NCI-H1436 (cell line): ENCODE results near the gene ARID1B.

Experiments used
- DNase-seq: peaks from one replicate; lab custom pipeline; 2025; lab: John Stamatoyannopoulos, UW

Gene ARID1B

DNA sequence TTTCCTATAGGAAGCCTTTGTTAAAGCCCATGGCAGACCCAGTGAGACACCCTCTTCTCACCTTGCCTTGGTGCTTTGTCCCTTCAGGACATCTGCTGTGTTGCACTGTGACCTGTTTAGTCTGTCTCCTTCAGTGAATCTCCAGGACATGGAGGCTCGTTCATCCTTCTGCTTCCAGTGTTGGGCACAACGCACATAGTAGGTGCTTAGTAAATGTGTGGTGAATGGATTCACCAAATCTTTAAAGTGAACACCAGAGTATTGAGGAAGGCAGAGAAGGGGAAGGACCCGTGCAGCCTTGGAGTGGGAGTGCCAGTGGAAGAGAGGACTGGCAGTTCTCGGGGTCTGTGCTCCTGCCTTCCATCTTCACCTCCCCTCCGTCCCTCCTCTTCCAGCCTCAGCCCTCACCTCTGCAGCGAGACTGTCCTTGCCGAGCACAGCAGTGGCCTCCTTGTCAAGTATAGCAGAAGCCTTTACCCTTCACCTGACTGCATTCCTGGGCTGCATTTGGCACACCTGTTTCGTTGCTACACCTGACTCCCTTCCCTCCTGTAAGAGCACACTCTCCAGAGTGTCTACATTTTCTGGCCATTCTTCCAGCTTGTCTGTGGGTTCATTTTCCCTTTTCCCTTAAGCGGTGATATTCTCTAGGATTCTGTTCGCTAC lies 49.2 kb downstream of the ARID1B start:
- DNase-seq: no peak

DNA sequence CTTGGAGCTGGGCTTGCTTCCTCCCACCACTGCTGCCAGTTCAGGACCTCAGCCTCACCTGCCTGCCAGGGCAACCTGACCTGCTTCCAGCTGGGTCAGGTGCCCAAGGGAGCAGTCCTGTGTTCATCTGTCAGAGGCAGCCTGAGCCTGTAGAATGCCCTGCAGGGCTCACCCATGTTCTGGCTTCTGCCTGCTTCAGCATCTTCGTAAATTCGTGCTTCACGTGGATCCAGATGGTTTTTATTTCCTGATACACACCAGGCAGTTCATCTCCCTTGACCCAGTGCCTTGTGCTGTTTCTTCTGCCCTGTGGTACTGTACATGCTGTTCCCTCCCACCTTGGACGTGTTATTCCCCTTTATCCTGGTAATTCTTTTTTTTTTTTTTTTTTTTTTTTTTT lies 50.2 kb downstream of the ARID1B start:
- DNase-seq: no peak

- no peak for DNase-seq
Measured at GRCh38 chr6:156828280-156828703, 51.1 kb downstream of the ARID1B start.

DNA sequence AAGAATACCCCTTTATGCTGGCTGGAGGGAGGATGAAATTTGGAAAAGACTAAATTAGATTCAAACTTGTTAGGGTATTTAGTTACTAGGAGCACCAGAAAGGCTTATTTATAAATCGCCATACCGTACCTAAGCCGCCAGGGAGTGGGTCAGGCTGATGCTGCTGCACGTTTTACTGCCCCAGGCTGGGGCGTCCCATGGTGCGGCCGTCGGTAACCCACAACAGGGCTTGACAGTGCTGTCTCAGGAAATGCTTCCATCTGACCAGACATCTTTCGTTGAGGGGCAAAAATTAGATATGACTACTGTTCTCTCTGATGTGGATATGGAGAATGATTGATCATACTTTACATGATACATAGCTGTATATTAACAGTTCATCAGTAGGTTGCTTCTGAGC lies 52.9 kb downstream of the ARID1B start:
- no peak for DNase-seq

DNA sequence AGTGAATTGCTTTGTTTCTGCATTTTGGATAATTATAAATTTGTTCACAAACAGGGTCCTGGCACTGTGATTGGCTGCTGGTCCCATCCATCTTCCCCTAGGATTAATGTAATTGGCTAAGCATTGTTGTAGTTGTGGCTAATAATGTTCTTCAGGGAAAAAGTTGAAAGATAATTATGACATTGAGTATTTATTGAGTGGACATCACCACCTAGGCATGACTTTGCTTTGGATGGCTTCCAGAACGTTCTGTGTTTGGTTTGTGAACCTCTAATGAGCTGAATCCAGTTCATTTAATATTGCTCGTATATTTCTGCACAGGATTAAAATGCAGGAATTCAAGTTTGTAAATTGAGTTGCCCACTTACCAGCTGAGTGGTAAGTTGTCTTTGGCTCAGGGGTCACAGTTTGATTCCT lies 55.1 kb downstream of the ARID1B start:
- DNase-seq: peak; percentile 11

- DNase-seq: no peak
Measured at GRCh38 chr6:156832669-156833068, 55.5 kb downstream of the ARID1B start.

GRCh38 chr6:156833755-156834154 lies 56.6 kb downstream of the ARID1B start:
- DNase-seq: no peak

- no peak for DNase-seq
Measured at GRCh38 chr6:156839129-156839528, 62.0 kb downstream of the ARID1B start.

- no peak for DNase-seq
Measured at GRCh38 chr6:156839591-156840001, 62.4 kb downstream of the ARID1B start.

- DNase-seq: no peak
Measured at GRCh38 chr6:156840136-156840535, 63.0 kb downstream of the ARID1B start.

GRCh38 chr6:156840606-156841005 lies 63.4 kb downstream of the ARID1B start:
- no peak for DNase-seq

DNA sequence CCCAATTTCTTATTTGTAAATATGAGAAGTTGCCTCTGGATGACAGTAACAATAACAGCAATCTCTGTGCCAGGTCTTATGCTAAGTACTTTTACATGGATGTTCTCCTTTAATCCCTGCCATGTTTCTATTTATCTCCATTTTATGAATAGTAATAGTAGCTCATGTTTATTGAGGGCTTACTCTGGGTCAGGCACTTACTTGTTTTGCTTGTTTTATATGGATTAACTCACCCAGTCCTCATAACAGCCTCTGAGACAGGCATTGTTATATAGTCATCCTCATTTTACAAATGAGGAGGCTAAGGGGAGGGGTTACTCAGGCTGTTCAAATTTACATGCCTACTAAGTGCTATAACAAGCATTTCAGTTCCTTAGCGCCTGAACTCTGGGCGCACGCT lies 64.3 kb downstream of the ARID1B start:
- DNase-seq: no peak

DNA sequence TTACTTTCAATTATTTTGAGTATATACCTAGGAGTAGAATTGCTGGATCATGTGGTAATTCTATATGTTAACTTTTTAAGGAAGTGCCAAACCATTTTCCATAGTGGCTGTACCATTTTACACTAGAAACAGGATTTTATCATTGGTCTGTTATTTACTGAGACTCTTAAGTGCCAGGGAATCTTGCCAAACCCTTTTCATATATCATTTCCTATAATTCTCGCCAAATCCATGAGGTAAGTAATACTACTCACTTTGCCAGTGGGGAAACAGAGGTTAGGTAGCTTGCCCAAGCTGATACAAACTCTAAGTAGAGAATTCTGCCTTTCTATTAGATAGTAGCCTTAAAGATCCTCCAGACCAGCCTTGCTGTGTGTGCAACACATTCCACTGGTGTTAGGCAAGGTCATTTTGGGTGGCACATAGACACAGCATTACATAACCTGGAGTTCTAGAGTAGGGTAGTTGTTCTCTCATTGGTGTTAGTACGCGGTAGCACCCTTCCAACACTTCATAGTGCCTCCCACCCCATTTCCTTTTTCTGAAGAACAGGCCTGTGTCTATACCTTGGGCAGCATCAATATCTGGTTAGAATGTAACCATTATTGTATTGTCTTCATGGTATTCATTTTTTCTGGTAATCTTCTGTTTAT lies 65.5 kb downstream of the ARID1B start:
- DNase-seq: no peak

GRCh38 chr6:156844089-156844488 lies 66.9 kb downstream of the ARID1B start:
- no peak for DNase-seq

- DNase-seq: no peak
Measured at GRCh38 chr6:156845454-156846155, 68.4 kb downstream of the ARID1B start.

- no peak for DNase-seq
Measured at GRCh38 chr6:156846845-156847599, 69.8 kb downstream of the ARID1B start.

- no peak for DNase-seq
Measured at GRCh38 chr6:156848123-156848522, 70.9 kb downstream of the ARID1B start.

DNA sequence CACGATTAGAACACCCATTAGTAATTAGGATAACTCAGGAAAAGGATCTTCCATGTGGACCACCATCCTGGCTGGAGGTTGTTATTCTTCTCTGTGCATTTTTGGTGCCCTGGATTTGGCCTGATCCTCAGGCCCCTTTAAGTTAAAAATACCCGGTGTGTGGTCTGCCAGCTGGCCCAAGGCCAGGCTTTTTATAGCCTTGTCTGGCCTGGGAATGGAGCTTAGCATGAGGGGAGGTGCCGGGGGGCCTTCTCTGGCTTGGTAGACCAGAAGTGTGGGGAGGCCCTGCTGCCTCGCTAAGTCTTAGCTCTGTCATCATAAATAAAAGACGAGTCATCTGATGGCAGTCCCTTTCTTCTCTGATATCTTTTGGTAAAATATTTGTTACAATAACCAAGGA lies 71.4 kb downstream of the ARID1B start:
- no peak for DNase-seq

GRCh38 chr6:156849806-156850205 lies 72.6 kb downstream of the ARID1B start:
- DNase-seq: no peak

- DNase-seq: no peak
Measured at GRCh38 chr6:156850353-156850752, 73.2 kb downstream of the ARID1B start.

- DNase-seq: peak; percentile 28
Measured at GRCh38 chr6:156851454-156851921, 74.3 kb downstream of the ARID1B start.

DNA sequence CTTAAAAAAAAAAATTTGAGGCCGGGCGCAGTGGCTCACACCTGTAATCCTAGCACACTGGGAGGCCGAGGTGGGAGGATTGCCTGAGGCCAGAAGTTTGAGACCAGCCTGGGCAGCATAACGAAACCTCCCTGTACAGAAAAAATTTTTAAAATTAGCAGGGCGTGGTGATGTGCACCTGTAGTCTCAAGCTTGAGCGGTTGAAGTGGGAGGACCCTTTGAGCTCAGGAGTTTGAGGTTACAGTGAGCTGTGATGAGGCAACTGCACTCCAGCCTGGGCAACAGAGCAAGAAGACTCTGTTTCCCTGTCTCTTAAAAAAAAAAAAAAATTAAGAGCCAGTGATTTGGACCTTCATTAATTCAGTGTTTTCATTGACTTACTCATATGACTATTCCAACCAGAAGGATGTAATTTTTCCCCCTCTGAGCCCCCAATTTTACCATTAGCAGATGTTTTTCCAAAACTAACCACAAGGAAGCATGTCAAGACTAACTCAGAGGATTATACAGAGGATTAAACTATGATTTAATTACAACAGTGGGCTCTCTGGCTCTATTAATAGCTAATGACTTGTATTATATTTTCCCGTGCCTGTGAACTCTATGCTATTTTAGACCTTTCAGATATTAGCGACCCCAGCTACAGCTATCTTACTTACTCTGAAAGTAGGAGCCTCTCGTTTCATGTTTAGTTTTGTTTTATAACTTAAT lies 75.1 kb downstream of the ARID1B start:
- no peak for DNase-seq
